Esophagus squamous epithelium (tissue), 5 donors: ENCODE measurements around the gene SRF. TPM values are rescaled to one million over a fixed set of nuclear protein-coding genes. Genes with fewer than 3 reads are reported as not detected.

Experiments used
- DNase-seq: peaks from one replicate; lab custom pipeline; 2025; lab: John Stamatoyannopoulos, UW
- H3K27ac ChIP-seq, 4 donors: fragments of 200-600 bp; sonication (generic); one replicate each; pipeline ENCODE4 v1.5.1; 2016 to 2019; ENCODE audit warnings: mild to moderate bottlenecking in 1 of 4
- H3K27me3 ChIP-seq, 4 donors: fragments of 200-600 bp; sonication (generic); 1 replicate in 3 of 4; 2 replicates in 1 of 4; pipeline versions ENCODE4 v1.5.1 to v1.6.0; 2017 to 2021; ENCODE audit warnings: antibody characterized with exemption in 1 of 4
- H3K36me3 ChIP-seq, 3 donors: fragments of 200-600 bp; sonication (generic); one replicate each; pipeline ENCODE4 v1.5.1; 2016 to 2019
- H3K4me1 ChIP-seq, 3 donors: fragments of 200-600 bp; sonication (generic); one replicate each; pipeline ENCODE4 v1.5.1; 2017 to 2019
- H3K4me3 ChIP-seq, 4 donors: fragments of 200-600 bp; sonication (generic); 1 replicate in 3 of 4; 2 replicates in 1 of 4; pipeline ENCODE4 v1.5.1; 2016 to 2019; ENCODE audit warnings: mild to moderate bottlenecking in 2 of 4, moderate library complexity in 1 of 4
- H3K9me3 ChIP-seq, 3 donors: fragments of 200-600 bp; sonication (generic); one replicate each; pipeline ENCODE4 v1.5.1; 2016 to 2019
- POLR2A ChIP-seq, 4 donors: fragments of 450-650 bp; IDR thresholded peaks; one replicate each; pipeline ENCODE4 v1.6.1; 2017; ENCODE audit warnings: antibody characterized with exemption in 4 of 4, mild to moderate bottlenecking in 4 of 4, moderate library complexity in 3 of 4
- WGBS, 2 donors: methylation state at CpG; one replicate each; pipeline ENCODE4 v1.1.5; 2018; 5-methylcytosine and 5-hydroxymethylcytosine counted together
- intact Hi-C: fragments of 100-400 bp; cut with DNase I; formaldehyde crosslinking; loops from one replicate; pipeline ENCODE4 v1.15.0; 2022
- total RNA-seq, 4 donors: library from RNA; depleted of rRNA; stranded (reverse); fragments of >200 nt; gene quantifications; one replicate each; pipeline ENCODE4 v1.1.0, GENCODE V29; 2016
- TF ChIP-seq, protein P1 (sequence below), 6 experiments: fragments of 450-650 bp in 4 of 6; fragments of 200-600 bp in 2 of 6; sonication (generic) in 2 of 6; IDR thresholded peaks; one replicate each; pipeline ENCODE4 v1.5.1; 2016 to 2019; ENCODE audit warnings: antibody characterized with exemption in 6 of 6, mild to moderate bottlenecking in 4 of 6, moderate library complexity in 4 of 6
- donor health status: DM: yes; HTN: yes; CAD: no.

Gene SRF
- total RNA-seq, 4 donors from 2014 or later = 22.0 to 38.9 (median 35.3) TPM

GRCh38 chr6:43192911-43193310, 21.8 kb downstream of the SRF start:
- H3K27me3 ChIP-seq = no peaks in the 10 kb centered on the region
- 90% methylated on average over 6 to 8 of the region's 9 CpGs for WGBS, 2 donors
- no peak overlapping the region for H3K4me3 ChIP-seq
- H3K27ac ChIP-seq = no peak overlapping the region
- H3K36me3 ChIP-seq = peaks cover 11 to 94% (median 31%) of the 10 kb centered on the region in 3 donors
- H3K4me1 ChIP-seq = peaks cover 0 to 5% (median 0%) of the 10 kb centered on the region in 3 donors
- DNase-seq = no peak
- TF ChIP-seq, protein P1, sequence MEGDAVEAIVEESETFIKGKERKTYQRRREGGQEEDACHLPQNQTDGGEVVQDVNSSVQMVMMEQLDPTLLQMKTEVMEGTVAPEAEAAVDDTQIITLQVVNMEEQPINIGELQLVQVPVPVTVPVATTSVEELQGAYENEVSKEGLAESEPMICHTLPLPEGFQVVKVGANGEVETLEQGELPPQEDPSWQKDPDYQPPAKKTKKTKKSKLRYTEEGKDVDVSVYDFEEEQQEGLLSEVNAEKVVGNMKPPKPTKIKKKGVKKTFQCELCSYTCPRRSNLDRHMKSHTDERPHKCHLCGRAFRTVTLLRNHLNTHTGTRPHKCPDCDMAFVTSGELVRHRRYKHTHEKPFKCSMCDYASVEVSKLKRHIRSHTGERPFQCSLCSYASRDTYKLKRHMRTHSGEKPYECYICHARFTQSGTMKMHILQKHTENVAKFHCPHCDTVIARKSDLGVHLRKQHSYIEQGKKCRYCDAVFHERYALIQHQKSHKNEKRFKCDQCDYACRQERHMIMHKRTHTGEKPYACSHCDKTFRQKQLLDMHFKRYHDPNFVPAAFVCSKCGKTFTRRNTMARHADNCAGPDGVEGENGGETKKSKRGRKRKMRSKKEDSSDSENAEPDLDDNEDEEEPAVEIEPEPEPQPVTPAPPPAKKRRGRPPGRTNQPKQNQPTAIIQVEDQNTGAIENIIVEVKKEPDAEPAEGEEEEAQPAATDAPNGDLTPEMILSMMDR (IDR thresholded peaks at IDR 0.05) = no peak
- no peak for TF ChIP-seq POLR2A (IDR thresholded peaks at IDR 0.05)
- intact Hi-C loops = no loop called here
- no peaks in the 10 kb centered on the region for H3K9me3 ChIP-seq

DNA sequence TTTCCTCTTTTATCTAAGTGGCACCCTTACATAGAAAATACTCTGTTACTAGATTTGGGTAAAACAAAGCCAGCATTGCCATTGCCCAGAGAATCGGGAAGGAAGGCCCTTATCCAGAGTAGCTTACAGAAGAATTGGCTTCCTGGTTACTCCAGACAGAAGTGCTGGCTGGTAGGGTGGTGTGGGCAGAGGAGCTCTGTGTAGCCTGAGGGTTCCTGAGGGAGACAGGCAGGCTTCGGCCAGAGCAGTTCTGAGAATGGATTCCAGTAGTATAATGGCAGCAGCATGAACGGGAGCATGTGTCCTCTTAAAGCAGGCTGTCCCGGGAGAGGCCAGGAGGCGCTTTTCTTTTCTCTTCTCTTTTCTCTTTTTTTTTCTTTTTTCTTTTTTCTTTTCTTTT, 22.9 kb downstream of the SRF start:
- DNase-seq = no peak
- Histone ChIP-seq H3K27me3 (no peaks in the 10 kb centered on the region), H3K36me3 (peaks cover 11 to 94% (median 35%) of the 10 kb centered on the region in 3 donors), H3K27ac (no peak overlapping the region), H3K9me3 (no peaks in the 10 kb centered on the region), H3K4me3 (no peak overlapping the region), H3K4me1 (no peaks in the 10 kb centered on the region)
- WGBS, 2 donors = 87 to 91% methylated on average over 4 to 5 of the region's 5 CpGs
- intact Hi-C loops = no loop called here
- TF ChIP-seq, protein P1 (IDR thresholded peaks at IDR 0.05) = no peak
- no peak for TF ChIP-seq POLR2A (IDR thresholded peaks at IDR 0.05)

DNA sequence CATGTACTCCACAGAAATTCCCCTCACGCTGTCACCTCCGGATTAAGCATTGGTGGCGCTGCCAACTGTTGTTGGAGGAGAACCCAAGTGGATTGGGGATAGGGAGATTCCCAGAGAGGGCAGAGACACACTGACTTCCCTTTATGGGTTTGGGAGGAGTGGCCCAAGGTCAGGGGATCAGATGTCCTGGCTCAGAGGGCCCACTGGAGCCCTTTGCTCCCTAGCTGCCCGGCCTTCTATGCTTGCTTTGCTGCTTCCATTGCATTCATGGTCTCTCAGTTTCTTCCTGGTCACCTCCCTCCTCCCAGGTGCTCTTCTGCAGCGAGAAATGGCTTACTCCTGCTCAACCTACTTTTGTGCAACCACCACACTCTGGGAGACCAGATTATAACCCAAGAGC, 25.3 kb downstream of the SRF start:
- Histone ChIP-seq H3K4me3 (no peak overlapping the region), H3K27ac (no peak overlapping the region), H3K9me3 (no peaks in the 10 kb centered on the region), H3K36me3 (peaks cover 15 to 100% (median 30%) of the 10 kb centered on the region in 3 donors), H3K4me1 (no peaks in the 10 kb centered on the region), H3K27me3 (no peaks in the 10 kb centered on the region)
- TF ChIP-seq, protein P1 (IDR thresholded peaks at IDR 0.05) = no peak
- no peak for TF ChIP-seq POLR2A (IDR thresholded peaks at IDR 0.05)
- 82 to 92% methylated on average over 5 of the region's 5 CpGs for WGBS, 2 donors
- intact Hi-C loops = no loop called here
- DNase-seq = no peak

DNA sequence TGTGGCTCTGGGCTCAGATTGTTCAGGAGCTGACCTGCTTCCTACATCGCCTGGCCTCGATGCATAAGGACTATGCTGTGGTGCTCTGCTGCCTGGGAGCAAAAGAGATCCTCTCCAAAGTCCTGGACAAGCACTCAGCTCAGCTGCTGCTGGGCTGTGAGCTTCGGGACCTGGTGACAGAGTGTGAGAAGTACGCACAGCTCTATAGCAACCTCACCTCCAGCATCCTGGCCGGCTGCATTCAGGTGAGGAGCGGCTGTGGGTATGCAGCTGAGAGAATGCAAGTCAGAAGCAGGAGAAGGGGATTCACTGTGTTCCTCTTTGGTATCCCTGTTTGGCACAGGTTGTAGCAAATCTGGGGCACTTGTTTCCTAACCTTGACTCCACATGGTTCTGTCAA, 28.8 kb downstream of the SRF start:
- no peak overlapping the region for H3K27ac ChIP-seq

GRCh38 chr6:43200541-43200940, 29.5 kb downstream of the SRF start:
- Histone ChIP-seq H3K36me3 (peaks cover 17 to 99% (median 24%) of the 10 kb centered on the region in 3 donors), H3K9me3 (no peaks in the 10 kb centered on the region), H3K4me1 (no peaks in the 10 kb centered on the region), H3K27ac (no peak overlapping the region), H3K27me3 (no peaks in the 10 kb centered on the region), H3K4me3 (no peak overlapping the region)
- intact Hi-C loops = no loop called here
- no peak for TF ChIP-seq POLR2A (IDR thresholded peaks at IDR 0.05)
- TF ChIP-seq, protein P1 (IDR thresholded peaks at IDR 0.05) = no peak
- WGBS, 2 donors = 89 to 98% methylated on average over 6 of the region's 6 CpGs
- no peak for DNase-seq

More for the DNA sequence above, 28.8 kb downstream of the SRF start:
- intact Hi-C loops = no loop called here
- no peak for TF ChIP-seq POLR2A (IDR thresholded peaks at IDR 0.05)
- TF ChIP-seq, protein P1 (IDR thresholded peaks at IDR 0.05) = no peak
- H3K9me3 ChIP-seq = no peaks in the 10 kb centered on the region
- no peaks in the 10 kb centered on the region for H3K4me1 ChIP-seq
- H3K27me3 ChIP-seq = no peaks in the 10 kb centered on the region
- no peak for DNase-seq
- 90 to 92% methylated on average over 2 to 5 of the region's 6 CpGs for WGBS, 2 donors
- H3K4me3 ChIP-seq = no peak overlapping the region
- peaks cover 16 to 99% (median 28%) of the 10 kb centered on the region in 3 donors for H3K36me3 ChIP-seq
